ENCODE data around the gene MDC1.

DNA sequence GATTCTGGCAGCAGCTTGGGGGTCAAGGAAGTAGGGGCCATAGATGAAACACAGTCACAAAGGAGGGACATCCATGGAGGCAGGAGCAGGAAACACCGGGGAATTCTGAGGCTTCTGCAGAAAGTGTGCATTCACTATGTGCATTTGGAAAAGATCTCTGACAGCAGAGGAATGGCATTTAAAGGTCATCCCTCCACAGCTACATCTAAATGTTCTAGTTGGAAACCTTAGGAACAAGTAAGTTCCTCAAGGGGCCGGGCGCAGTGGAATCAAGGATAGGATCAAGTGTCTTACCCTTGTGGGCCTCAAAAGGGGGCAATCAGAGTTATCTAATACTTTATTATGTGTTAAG is 61.4 kb downstream of the MDC1 start:
- TF ChIP-seq, protein P1, sequence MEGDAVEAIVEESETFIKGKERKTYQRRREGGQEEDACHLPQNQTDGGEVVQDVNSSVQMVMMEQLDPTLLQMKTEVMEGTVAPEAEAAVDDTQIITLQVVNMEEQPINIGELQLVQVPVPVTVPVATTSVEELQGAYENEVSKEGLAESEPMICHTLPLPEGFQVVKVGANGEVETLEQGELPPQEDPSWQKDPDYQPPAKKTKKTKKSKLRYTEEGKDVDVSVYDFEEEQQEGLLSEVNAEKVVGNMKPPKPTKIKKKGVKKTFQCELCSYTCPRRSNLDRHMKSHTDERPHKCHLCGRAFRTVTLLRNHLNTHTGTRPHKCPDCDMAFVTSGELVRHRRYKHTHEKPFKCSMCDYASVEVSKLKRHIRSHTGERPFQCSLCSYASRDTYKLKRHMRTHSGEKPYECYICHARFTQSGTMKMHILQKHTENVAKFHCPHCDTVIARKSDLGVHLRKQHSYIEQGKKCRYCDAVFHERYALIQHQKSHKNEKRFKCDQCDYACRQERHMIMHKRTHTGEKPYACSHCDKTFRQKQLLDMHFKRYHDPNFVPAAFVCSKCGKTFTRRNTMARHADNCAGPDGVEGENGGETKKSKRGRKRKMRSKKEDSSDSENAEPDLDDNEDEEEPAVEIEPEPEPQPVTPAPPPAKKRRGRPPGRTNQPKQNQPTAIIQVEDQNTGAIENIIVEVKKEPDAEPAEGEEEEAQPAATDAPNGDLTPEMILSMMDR (IDR thresholded peaks at IDR 0.05; ENCODE audit: low read depth, low read length, poor library complexity, severe bottlenecking), result no peak
- TF ChIP-seq EZH2phosphoT487 (IDR thresholded peaks at IDR 0.05; ENCODE audit: borderline replicate concordance, low read length), result no peak

Measured in DOHH2 (cell line).